ENCODE results near the gene FOXR1. TPM values are rescaled to one million over a fixed set of nuclear protein-coding genes. Genes with fewer than 3 reads are reported as not detected.

FOXR1 gene
- total and polyA plus RNA-seq, 2 donors (not counting 1 experiment from before 2014, with no cell fraction given): not detected

- H2AFZ ChIP-seq (ENCODE audit: insufficient read depth, low read depth, low read length, poor library complexity, severe bottlenecking): no peak overlapping the region
- H3K79me2 ChIP-seq (ENCODE audit: control insufficient read depth, insufficient read depth, low read length): peaks cover 39% of the 10 kb centered on the region
- no peaks in the 10 kb centered on the region for H3K9me3 ChIP-seq (ENCODE audit: control extremely low read depth in 1 of 3, control insufficient read depth in 2 of 3, insufficient read depth in 1 of 3, low read length in 2 of 3)
- H3K9ac ChIP-seq (ENCODE audit: low read length): no peak overlapping the region
- peaks cover 7 to 41% of the 10 kb centered on the region in 2 experiments for H3K36me3 ChIP-seq (replicated peaks in 1 of 2; ENCODE audit: control extremely low read depth in 1 of 2, control insufficient read depth in 1 of 2, extremely low read depth in 1 of 2, insufficient read depth in 2 of 2, low read length in 1 of 2)
- peaks cover 4 to 10% of the 10 kb centered on the region in 2 donors for H3K4me1 ChIP-seq (ENCODE audit: control insufficient read depth in 2 of 2, insufficient read depth in 2 of 2, low read length in 2 of 2)
- intact Hi-C loops (cut with micrococcal nuclease): no loop called here
- TF ChIP-seq CTCF (IDR thresholded peaks at IDR 0.05): no peak
- no peak for TF ChIP-seq EZH2 (IDR thresholded peaks at IDR 0.05; ENCODE audit: borderline replicate concordance, insufficient read depth, low read depth, low read length, poor library complexity, severe bottlenecking)
- Mint-ChIP-seq H3K27me3 (no peaks in the 10 kb centered on the region), H3K4me1 (peaks cover 23% of the 10 kb centered on the region), H3K4me3 (no peak overlapping the region), H3K27ac (peak overlapping the region; percentile 20), H3K9me3 (ENCODE audit: insufficient read depth) (no peaks in the 10 kb centered on the region)
- 96% methylated on average over 15 of the region's 16 CpGs for WGBS (ENCODE audit: insufficient coverage)
- ChIA-PET POLR2A (interaction anchor here (0.6 kb wide), 1 partner anchor 180 kb away, joined by 4 read pairs; the partner anchor contains the start of gene CBL), CTCF (interaction anchor here (1.1 kb wide), 1 partner anchor 18 kb away, joined by 3 read pairs; no protein-coding TSS in a partner anchor)
- no peak overlapping the region for H3K27ac ChIP-seq (ENCODE audit: low read length in 2 of 2)
- ATAC-seq (ENCODE audit: low read depth) (no peak), DNase-seq (no peak)
- no peak overlapping the region for H3K4me3 ChIP-seq (ENCODE audit: control extremely low read depth in 1 of 5, extremely low read depth in 1 of 5, insufficient read depth in 1 of 5, low read depth in 2 of 5, low read length in 4 of 5)
- H3K4me2 ChIP-seq (replicated peaks; ENCODE audit: low read depth, low read length, poor library complexity, severe bottlenecking): no peak overlapping the region
- peaks cover 6% of the 10 kb centered on the region for H4K20me1 ChIP-seq (ENCODE audit: control insufficient read depth, insufficient read depth, low read length, poor library complexity, severe bottlenecking)
- no peaks in the 10 kb centered on the region for H3K27me3 ChIP-seq (replicated peaks in 1 of 4; ENCODE audit: control extremely low read depth in 1 of 4, control insufficient read depth in 3 of 4, insufficient read depth in 4 of 4, low read length in 3 of 4)
Observed at GRCh38 chr11:119025978-119026766, 54.6 kb downstream of the FOXR1 start.

- Mint-ChIP-seq H3K27me3 (no peaks in the 10 kb centered on the region), H3K4me1 (peaks cover 20% of the 10 kb centered on the region), H3K27ac (no peak overlapping the region), H3K4me3 (no peak overlapping the region), H3K9me3 (ENCODE audit: insufficient read depth) (no peaks in the 10 kb centered on the region)
- no peak overlapping the region for H3K4me2 ChIP-seq (replicated peaks; ENCODE audit: low read depth, low read length, poor library complexity, severe bottlenecking)
- H3K27me3 ChIP-seq (replicated peaks in 1 of 4; ENCODE audit: control extremely low read depth in 1 of 4, control insufficient read depth in 3 of 4, insufficient read depth in 4 of 4, low read length in 3 of 4): no peaks in the 10 kb centered on the region
- peaks cover 4 to 35% of the 10 kb centered on the region in 2 experiments for H3K36me3 ChIP-seq (replicated peaks in 1 of 2; ENCODE audit: control extremely low read depth in 1 of 2, control insufficient read depth in 1 of 2, extremely low read depth in 1 of 2, insufficient read depth in 2 of 2, low read length in 1 of 2)
- no peak overlapping the region for H3K9ac ChIP-seq (ENCODE audit: low read length)
- H3K4me3 ChIP-seq (ENCODE audit: control extremely low read depth in 1 of 5, extremely low read depth in 1 of 5, insufficient read depth in 1 of 5, low read depth in 2 of 5, low read length in 4 of 5): no peak overlapping the region
- DNase-seq: no peak
- peaks cover 6% of the 10 kb centered on the region for H4K20me1 ChIP-seq (ENCODE audit: control insufficient read depth, insufficient read depth, low read length, poor library complexity, severe bottlenecking)
- intact Hi-C loops (cut with micrococcal nuclease): no loop called here
- H3K27ac ChIP-seq (ENCODE audit: low read length in 2 of 2): no peak overlapping the region
- H2AFZ ChIP-seq (ENCODE audit: insufficient read depth, low read depth, low read length, poor library complexity, severe bottlenecking): no peak overlapping the region
- peaks cover 31% of the 10 kb centered on the region for H3K79me2 ChIP-seq (ENCODE audit: control insufficient read depth, insufficient read depth, low read length)
- POLR2A ChIA-PET: interaction anchor here (0.6 kb wide), 1 partner anchor 179 kb away, joined by 4 read pairs; the partner anchor contains the start of gene CBL
- TF ChIP-seq EZH2 (IDR thresholded peaks at IDR 0.05; ENCODE audit: borderline replicate concordance, insufficient read depth, low read depth, low read length, poor library complexity, severe bottlenecking) (no peak), CTCF (IDR thresholded peaks at IDR 0.05) (no peak)
- no peak for ATAC-seq (ENCODE audit: low read depth)
- 93% methylated on average over 2 of the region's 2 CpGs for WGBS (ENCODE audit: insufficient coverage)
- peaks cover 4 to 10% of the 10 kb centered on the region in 2 donors for H3K4me1 ChIP-seq (ENCODE audit: control insufficient read depth in 2 of 2, insufficient read depth in 2 of 2, low read length in 2 of 2)
- H3K9me3 ChIP-seq (ENCODE audit: control extremely low read depth in 1 of 3, control insufficient read depth in 2 of 3, insufficient read depth in 1 of 3, low read length in 2 of 3): no peaks in the 10 kb centered on the region
- CTCF ChIA-PET: interaction anchor here (1.1 kb wide), 1 partner anchor 17 kb away, joined by 3 read pairs; no protein-coding TSS in a partner anchor
Observed at GRCh38 chr11:119026970-119027369, 55.4 kb downstream of the FOXR1 start.

Data from B cell (primary cell).